Endodermal cell (in vitro differentiated cells): ENCODE measurements around the gene ORAI1. TPM values are rescaled to one million over a fixed set of nuclear protein-coding genes. Genes with fewer than 3 reads are reported as not detected.

ENCODE experiments used
- DNase-seq: peaks from one replicate; pipeline ENCODE4 v3.0.0-alpha.2; 2017
- H3K27ac ChIP-seq: 2 replicates; pipeline ENCODE4 v1.5.1; 2013; ENCODE audit warnings: mild to moderate bottlenecking, low read depth, low read length, moderate library complexity
- H3K27me3 ChIP-seq: 2 replicates; pipeline ENCODE4 v1.6.1; 2013; ENCODE audit warnings: mild to moderate bottlenecking, low read length, moderate library complexity; ENCODE audit not compliant: insufficient read depth, control insufficient read depth, poor library complexity, severe bottlenecking
- H3K36me3 ChIP-seq: 2 replicates; pipeline ENCODE4 v1.7.0; 2013; ENCODE audit warnings: mild to moderate bottlenecking, low read length, moderate library complexity; ENCODE audit not compliant: control insufficient read depth, insufficient read depth
- H3K4me1 ChIP-seq: one replicate; pipeline ENCODE4 v1.7.0; 2013; ENCODE audit warnings: low read length; ENCODE audit not compliant: control insufficient read depth, insufficient read depth
- H3K4me3 ChIP-seq: 2 replicates; pipeline ENCODE4 v1.5.1; 2013; ENCODE audit warnings: mild to moderate bottlenecking, low read length, moderate library complexity
- H3K9ac ChIP-seq: 2 replicates; pipeline ENCODE4 v1.6.1; 2013; ENCODE audit warnings: mild to moderate bottlenecking, low read length, moderate library complexity; ENCODE audit not compliant: poor library complexity, severe bottlenecking; ENCODE audit errors: extremely low read depth
- H3K9me3 ChIP-seq: 2 replicates; pipeline ENCODE4 v1.6.1; 2013; ENCODE audit warnings: mild to moderate bottlenecking, low read length, moderate library complexity; ENCODE audit not compliant: control insufficient read depth
- H3K27ac Mint-ChIP-seq: 2 replicates; pipeline ENCODE4 v1.8.0; 2020; ENCODE audit warnings: mixed read lengths
- H3K27me3 Mint-ChIP-seq: 2 replicates; pipeline ENCODE4 v1.8.0; 2021; ENCODE audit warnings: mild to moderate bottlenecking, mixed read lengths; ENCODE audit not compliant: insufficient read depth
- H3K36me3 Mint-ChIP-seq: 2 replicates; pipeline ENCODE4 v1.8.0; 2020; ENCODE audit warnings: low read depth, mixed read lengths
- H3K4me1 Mint-ChIP-seq: 2 replicates; pipeline ENCODE4 v1.8.0; 2020; ENCODE audit warnings: mixed read lengths
- H3K4me3 Mint-ChIP-seq: 2 replicates; pipeline ENCODE4 v1.8.0; 2020; ENCODE audit warnings: mild to moderate bottlenecking, moderate library complexity, mixed read lengths
- H3K9me3 Mint-ChIP-seq: 2 replicates; pipeline ENCODE4 v1.8.0; 2020; ENCODE audit warnings: mild to moderate bottlenecking, mixed read lengths
- WGBS, 2 experiments: methylation state at CpG; one replicate each; pipeline versions ENCODE4 v1.1.5 to v1.1.7; 2013; ENCODE audit warnings: missing lambda C conversion rate in 2 of 2, mixed read lengths in 1 of 2; ENCODE audit not compliant: insufficient coverage in 1 of 2, insufficient read length in 1 of 2; 5-methylcytosine and 5-hydroxymethylcytosine counted together
- total RNA-seq, 2 donors: library from RNA; stranded (reverse); fragmentation: NEBNext Ultra II Directional in 1 of 2; extraction: Animal tissue kit (Norgen Biotek cat#: 25700) in 1 of 2; gene quantifications; 2 replicates in 1 of 2; 3 replicates in 1 of 2; pipeline ENCODE4 v1.2.1, GENCODE V29; 2021
- TF ChIP-seq, protein P1 (sequence below): fragments of 200-600 bp; sonication (generic); conservative IDR thresholded peaks from 2 replicates; pipeline ENCODE4 v1.5.0; 2021; ENCODE audit warnings: antibody characterized with exemption, mild to moderate bottlenecking

ORAI1 gene
- total RNA-seq, 2 donors from 2014 or later = 35.3 to 39.2 TPM

DNA sequence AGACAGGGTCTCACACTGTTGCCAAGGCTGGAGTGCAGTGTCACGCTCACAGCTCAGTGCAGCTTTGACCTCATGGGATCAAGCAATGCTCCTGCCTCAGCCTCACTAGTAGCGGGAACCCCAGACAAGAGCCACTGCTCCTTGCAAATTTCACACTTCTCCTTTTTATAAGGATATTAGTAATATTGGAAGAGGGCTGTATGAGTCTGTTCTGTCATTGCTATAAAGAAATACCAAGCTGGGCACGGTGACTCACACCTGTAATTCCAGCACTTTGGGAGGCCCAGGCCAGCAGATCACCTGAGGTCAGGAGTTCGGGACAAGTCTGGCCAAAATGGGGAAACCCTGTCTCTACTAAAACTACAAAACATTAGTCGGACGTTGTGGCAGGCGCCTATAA, 12.9 kb upstream of the ORAI1 start:
- DNase-seq = no peak
- Mint-ChIP-seq H3K9me3 (peaks cover 4% of the 10 kb centered on the region), H3K4me1 (peaks cover 10% of the 10 kb centered on the region), H3K4me3 (no peak overlapping the region), H3K36me3 (peaks cover 2% of the 10 kb centered on the region), H3K27ac (no peak overlapping the region), H3K27me3 (no peaks in the 10 kb centered on the region)
- Histone ChIP-seq H3K4me1 (no peaks in the 10 kb centered on the region), H3K27ac (no peak overlapping the region), H3K27me3 (no peaks in the 10 kb centered on the region), H3K4me3 (no peak overlapping the region), H3K9me3 (no peaks in the 10 kb centered on the region), H3K36me3 (no peaks in the 10 kb centered on the region), H3K9ac (no peak overlapping the region)
- TF ChIP-seq, protein P1, sequence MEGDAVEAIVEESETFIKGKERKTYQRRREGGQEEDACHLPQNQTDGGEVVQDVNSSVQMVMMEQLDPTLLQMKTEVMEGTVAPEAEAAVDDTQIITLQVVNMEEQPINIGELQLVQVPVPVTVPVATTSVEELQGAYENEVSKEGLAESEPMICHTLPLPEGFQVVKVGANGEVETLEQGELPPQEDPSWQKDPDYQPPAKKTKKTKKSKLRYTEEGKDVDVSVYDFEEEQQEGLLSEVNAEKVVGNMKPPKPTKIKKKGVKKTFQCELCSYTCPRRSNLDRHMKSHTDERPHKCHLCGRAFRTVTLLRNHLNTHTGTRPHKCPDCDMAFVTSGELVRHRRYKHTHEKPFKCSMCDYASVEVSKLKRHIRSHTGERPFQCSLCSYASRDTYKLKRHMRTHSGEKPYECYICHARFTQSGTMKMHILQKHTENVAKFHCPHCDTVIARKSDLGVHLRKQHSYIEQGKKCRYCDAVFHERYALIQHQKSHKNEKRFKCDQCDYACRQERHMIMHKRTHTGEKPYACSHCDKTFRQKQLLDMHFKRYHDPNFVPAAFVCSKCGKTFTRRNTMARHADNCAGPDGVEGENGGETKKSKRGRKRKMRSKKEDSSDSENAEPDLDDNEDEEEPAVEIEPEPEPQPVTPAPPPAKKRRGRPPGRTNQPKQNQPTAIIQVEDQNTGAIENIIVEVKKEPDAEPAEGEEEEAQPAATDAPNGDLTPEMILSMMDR = no peak
- 91 to 97% methylated on average over 5 to 7 of the region's 7 CpGs for WGBS, 2 experiments

DNA sequence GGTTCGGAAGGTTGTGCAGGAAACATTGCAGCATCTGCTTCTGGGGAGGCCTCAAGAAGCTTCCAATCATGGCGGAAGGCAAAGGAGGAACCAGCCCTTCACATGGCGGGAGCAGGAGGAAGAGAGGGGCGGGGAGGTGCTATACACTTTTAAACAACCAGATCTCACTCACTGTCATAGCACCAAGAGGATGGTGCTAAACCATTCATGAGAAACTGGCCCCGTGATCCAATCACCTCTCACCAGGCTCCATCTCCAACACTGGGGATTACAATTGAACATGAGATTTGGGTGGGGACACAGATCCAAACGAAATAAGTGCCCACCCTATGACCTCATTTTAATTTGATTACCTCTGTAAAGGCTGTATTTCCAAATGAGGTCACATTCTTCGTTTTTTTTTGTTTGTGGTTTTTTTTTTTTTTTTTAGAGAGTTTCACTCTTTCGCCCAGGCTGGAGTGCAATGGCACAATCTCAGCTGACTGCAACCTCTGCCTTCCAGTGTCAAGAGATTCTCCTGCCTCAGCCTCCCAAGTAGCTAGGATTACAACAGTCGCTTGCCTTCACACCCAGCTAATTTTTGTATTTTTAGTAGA, 11.4 kb upstream of the ORAI1 start:
- no peaks in the 10 kb centered on the region for H3K27me3 Mint-ChIP-seq

DNA sequence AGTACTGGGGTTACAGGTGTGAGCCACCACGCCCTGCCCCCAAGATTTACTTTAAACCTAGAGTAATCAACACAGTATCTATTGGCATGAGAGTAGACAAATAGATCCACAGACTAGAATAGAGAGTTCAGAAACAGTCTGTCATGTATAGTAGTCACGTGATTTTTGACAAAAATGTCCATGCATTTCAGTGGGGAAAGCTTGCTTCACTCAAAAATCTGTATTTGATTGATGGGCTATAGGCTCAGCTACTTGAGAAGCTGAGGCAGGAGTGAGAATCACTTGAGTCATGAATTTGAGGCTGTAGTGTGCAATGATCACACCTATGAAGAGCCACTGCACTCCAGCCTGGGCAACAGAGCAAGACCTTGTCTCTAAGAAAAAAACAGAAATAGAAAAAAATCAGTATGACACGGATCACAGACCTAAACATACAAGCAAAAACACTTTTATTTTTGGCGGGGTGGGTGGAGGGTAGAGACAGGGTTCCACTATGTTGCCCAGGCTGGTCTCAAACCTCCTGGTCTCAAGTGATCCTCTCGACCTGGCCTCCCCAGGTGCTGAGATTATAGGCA, 7.6 kb upstream of the ORAI1 start:
- H3K4me3 ChIP-seq = no peak overlapping the region
- Mint-ChIP-seq H3K4me1 (peaks cover 12% of the 10 kb centered on the region), H3K27me3 (no peaks in the 10 kb centered on the region), H3K9me3 (no peaks in the 10 kb centered on the region), H3K27ac (no peak overlapping the region), H3K4me3 (no peak overlapping the region), H3K36me3 (no peaks in the 10 kb centered on the region)
- H3K27me3 ChIP-seq = no peaks in the 10 kb centered on the region
- 84 to 93% methylated on average over 2 to 5 of the region's 5 CpGs for WGBS, 2 experiments
- DNase-seq = no peak
- no peak overlapping the region for H3K27ac ChIP-seq
- H3K36me3 ChIP-seq = no peaks in the 10 kb centered on the region
- H3K4me1 ChIP-seq = no peaks in the 10 kb centered on the region
- H3K9me3 ChIP-seq = no peaks in the 10 kb centered on the region
- no peak overlapping the region for H3K9ac ChIP-seq
- TF ChIP-seq, protein P1 = no peak

More for the DNA sequence above, 11.4 kb upstream of the ORAI1 start:
- H3K36me3 ChIP-seq = no peaks in the 10 kb centered on the region
- no peak overlapping the region for H3K9ac ChIP-seq
- H3K4me1 ChIP-seq = no peaks in the 10 kb centered on the region
- Mint-ChIP-seq H3K4me1 (peaks cover 12% of the 10 kb centered on the region), H3K27ac (no peak overlapping the region), H3K9me3 (peaks cover 2% of the 10 kb centered on the region), H3K36me3 (peaks cover 2% of the 10 kb centered on the region), H3K4me3 (no peak overlapping the region)
- H3K4me3 ChIP-seq = no peak overlapping the region
- DNase-seq = no peak
- H3K27ac ChIP-seq = no peak overlapping the region
- 86 to 90% methylated on average over 4 to 7 of the region's 9 CpGs for WGBS, 2 experiments
- TF ChIP-seq, protein P1 = no peak
- H3K9me3 ChIP-seq = no peaks in the 10 kb centered on the region
- H3K27me3 ChIP-seq = no peaks in the 10 kb centered on the region
